Small intestine (tissue), 7 donors: ENCODE results near the gene CLTA. TPM values are rescaled to one million over a fixed set of nuclear protein-coding genes. Genes with fewer than 3 reads are reported as not detected.

Source experiments
- DNase-seq, 2 donors: peaks; one replicate each; pipeline versions ENCODE4 v3.0.0 to v3.0.0-alpha.2; 2013
- FAIRE-seq: peaks from 2 replicates; lab custom pipeline; 2012; peaks lifted over from hg19 to GRCh38; lab: Jason Lieb, UNC
- H3K27ac ChIP-seq, 3 donors: one replicate each; pipeline ENCODE4 v1.5.1; 2013; ENCODE audit warnings: low read length in 2 of 3, mild to moderate bottlenecking in 2 of 3, control low read depth in 1 of 3, inconsistent platforms in 1 of 3, low read depth in 1 of 3, moderate library complexity in 1 of 3
- H3K27me3 ChIP-seq, 3 donors: one replicate each; pipeline ENCODE4 v1.6.1; 2013; ENCODE audit warnings: low read length in 3 of 3, inconsistent platforms in 1 of 3; ENCODE audit not compliant: control insufficient read depth in 3 of 3, insufficient read depth in 3 of 3
- H3K36me3 ChIP-seq, 3 donors: one replicate each; pipeline ENCODE4 v1.6.1; 2013; ENCODE audit warnings: low read length in 3 of 3, inconsistent platforms in 1 of 3, low read depth in 1 of 3, mild to moderate bottlenecking in 1 of 3, moderate library complexity in 1 of 3; ENCODE audit not compliant: control insufficient read depth in 3 of 3, insufficient read depth in 2 of 3
- H3K4me1 ChIP-seq, 3 donors: one replicate each; pipeline ENCODE4 v1.6.1; 2013; ENCODE audit warnings: low read length in 2 of 3, inconsistent platforms in 1 of 3, low read depth in 1 of 3, mild to moderate bottlenecking in 1 of 3, moderate library complexity in 1 of 3; ENCODE audit not compliant: control insufficient read depth in 3 of 3, insufficient read depth in 2 of 3
- H3K4me3 ChIP-seq, 3 donors: one replicate each; pipeline ENCODE4 v1.5.1; 2013; ENCODE audit warnings: low read length in 3 of 3, control low read depth in 1 of 3, inconsistent platforms in 1 of 3, low read depth in 1 of 3, mild to moderate bottlenecking in 1 of 3, moderate library complexity in 1 of 3
- H3K9me3 ChIP-seq, 2 donors: one replicate each; pipeline ENCODE4 v1.6.1; 2013; ENCODE audit warnings: low read depth in 1 of 2, low read length in 1 of 2; ENCODE audit not compliant: control insufficient read depth in 2 of 2, insufficient read depth in 1 of 2
- WGBS, 3 donors: extraction: QIAGEN DNeasy Blood & Tissue Kit; methylation state at CpG; one replicate each; pipeline ENCODE4 v1.1.7; 2013; 5-methylcytosine and 5-hydroxymethylcytosine counted together
- polyA plus RNA-seq, 4 donors: library from polyadenylated mRNA; stranded (reverse) in 3 of 4; unstranded in 1 of 4; fragments of 200-250 nt in 3 of 4; fragments of 120-200 nt in 1 of 4; gene quantifications; one replicate each; pipeline versions ENCODE4 v1.2.1 to v1.2.3, GENCODE V29; 2013
- donor health status: healthy with polysubstance abuse.
- donor health status: control.
- donor health status: control.
- donor health status: Bipolar disorder and iron deficiency.
- donor health status: healthy.

CLTA gene
- polyA plus RNA-seq, 4 donors = 176 to 279 (median 273) TPM

DNA sequence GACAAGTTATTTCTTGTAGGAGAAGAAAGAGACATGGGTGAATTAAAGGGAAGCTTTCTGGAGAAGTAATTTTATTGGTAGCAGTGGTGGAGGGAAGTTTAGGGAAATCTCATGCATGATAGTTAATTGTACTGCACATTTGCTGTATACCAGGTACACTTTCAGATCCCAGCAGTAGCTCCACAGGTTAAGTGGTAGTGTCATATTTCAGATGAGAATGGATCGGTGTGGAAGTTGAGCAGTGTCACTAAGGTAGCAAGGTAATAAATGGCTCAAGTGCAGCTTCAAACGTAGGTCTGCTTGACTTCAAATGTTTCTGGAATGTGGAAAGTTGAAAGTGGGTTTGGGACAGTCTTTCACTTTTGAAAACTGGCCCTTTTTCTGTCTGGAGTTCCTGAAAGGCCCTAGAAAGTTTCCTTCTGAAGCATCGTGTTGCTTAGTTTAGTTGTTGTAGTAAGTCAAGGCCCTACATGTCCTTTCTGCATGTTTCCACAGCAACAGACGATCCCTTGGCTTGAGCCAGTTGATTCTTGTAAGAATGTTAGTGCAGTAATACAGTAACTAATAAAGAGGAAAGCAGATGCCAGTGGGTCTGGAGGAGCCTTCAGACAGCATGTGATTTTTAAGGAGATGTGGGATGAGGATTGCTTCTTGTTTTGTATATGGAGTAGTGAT is 3.7 kb downstream of the CLTA start:
- FAIRE-seq (no peak), DNase-seq (no peak)
- Histone ChIP-seq H3K27me3 (no peaks in the 10 kb centered on the region), H3K9me3 (no peaks in the 10 kb centered on the region), H3K27ac (no peak overlapping the region), H3K4me3 (no peak overlapping the region), H3K4me1 (peaks cover 5 to 16% (median 12%) of the 10 kb centered on the region in 3 donors), H3K36me3 (peaks cover 0 to 27% (median 4%) of the 10 kb centered on the region in 3 donors)
- 37 to 50% (median 47%) methylated on average over 4 of the region's 4 CpGs for WGBS, 3 donors

DNA sequence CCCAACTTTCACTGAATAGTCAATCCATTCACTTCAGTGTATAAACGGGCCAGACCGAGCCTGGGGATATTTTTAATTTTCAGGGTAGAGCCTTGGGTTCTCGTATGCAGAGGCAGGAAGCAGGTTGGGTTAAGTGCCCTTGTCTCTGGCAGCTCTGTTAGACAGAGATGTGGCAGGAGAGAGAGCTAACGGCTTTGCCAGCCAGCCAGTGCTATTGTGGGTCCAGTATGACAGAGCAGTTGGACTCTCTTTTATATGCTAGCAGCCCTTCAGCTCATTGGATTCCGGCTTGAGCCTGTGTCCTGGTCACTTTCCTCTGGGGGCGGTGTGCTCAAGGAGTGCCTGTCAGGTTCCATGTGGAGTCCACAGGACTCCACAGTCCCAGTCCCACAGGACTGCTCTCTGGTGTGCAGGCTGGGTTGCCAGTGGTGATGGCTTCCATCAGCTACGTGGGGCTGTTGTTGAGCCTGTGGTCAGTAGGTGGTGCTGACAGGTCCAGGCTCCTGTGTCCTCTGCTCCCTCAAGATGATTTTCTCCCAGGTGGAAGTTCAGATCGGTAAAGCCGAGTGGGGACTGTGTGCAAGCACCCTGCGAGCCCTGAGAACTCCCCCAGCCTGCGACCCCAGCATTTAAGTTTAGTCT is 14.3 kb downstream of the CLTA start:
- FAIRE-seq (no peak), DNase-seq (peak in 1 of 2 donors; percentile 11)
- H3K36me3 ChIP-seq = peaks cover 31 to 65% (median 43%) of the 10 kb centered on the region in 3 donors
- no peaks in the 10 kb centered on the region for H3K4me1 ChIP-seq
- 87 to 93% (median 90%) methylated on average over 11 of the region's 11 CpGs for WGBS, 3 donors
- H3K4me3 ChIP-seq = no peak overlapping the region
- no peaks in the 10 kb centered on the region for H3K9me3 ChIP-seq
- H3K27me3 ChIP-seq = no peaks in the 10 kb centered on the region
- no peak overlapping the region for H3K27ac ChIP-seq

DNA sequence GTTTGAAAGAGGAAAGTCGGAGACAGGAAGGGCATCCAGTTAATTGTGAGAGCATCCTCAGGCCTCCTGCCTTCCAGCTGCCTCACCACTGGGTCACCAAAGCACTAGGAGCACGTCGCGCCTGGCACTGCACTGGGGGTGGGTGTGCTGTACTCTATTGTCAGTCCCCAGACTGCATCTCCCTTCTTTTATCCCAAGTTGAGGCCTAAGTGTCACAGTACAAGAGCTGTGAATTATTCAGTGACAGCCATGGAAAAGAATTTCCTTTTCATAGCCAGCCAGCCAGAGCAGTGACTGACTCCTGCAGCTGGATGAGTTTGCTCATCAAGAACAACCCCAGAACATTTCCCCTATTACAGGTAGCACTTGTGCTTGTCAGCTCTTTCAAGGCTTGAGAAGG is 16.3 kb downstream of the CLTA start:
- H3K27ac ChIP-seq = no peak overlapping the region
- no peaks in the 10 kb centered on the region for H3K9me3 ChIP-seq
- FAIRE-seq = no peak
- no peaks in the 10 kb centered on the region for H3K4me1 ChIP-seq
- DNase-seq = no peak
- 89 to 93% (median 91%) methylated on average over 4 of the region's 4 CpGs for WGBS, 3 donors
- H3K27me3 ChIP-seq = no peaks in the 10 kb centered on the region
- peaks cover 23 to 75% (median 56%) of the 10 kb centered on the region in 3 donors for H3K36me3 ChIP-seq
- H3K4me3 ChIP-seq = no peak overlapping the region

DNA sequence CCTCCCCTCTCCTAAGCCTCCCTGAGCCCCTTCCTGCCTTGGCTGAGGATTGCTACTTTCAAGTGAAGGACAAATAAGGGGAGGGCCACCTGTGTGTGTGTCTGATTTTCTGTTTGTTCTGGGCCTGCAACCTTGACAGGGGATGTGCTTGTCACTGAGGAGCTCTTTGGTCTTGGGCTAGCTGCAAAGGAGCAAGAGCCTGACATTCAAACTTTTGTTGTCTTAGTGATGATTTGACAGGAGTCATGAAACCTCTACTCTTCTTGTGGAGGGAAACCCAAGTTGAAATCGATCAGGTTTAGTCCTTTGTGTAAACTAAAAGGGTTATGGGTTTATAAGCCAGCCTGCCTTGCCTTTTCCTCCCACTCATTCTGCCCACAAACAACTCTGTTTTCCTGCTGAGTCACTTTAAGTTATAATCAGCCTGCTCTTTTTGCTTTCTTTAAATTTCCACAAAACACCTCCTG is 16.9 kb downstream of the CLTA start:
- Histone ChIP-seq H3K27me3 (no peaks in the 10 kb centered on the region), H3K4me1 (no peaks in the 10 kb centered on the region), H3K36me3 (peaks cover 18 to 80% (median 52%) of the 10 kb centered on the region in 3 donors), H3K9me3 (no peaks in the 10 kb centered on the region), H3K4me3 (no peak overlapping the region), H3K27ac (no peak overlapping the region)
- FAIRE-seq = no peak
- DNase-seq = no peak
- WGBS, 3 donors = 39 to 48% (median 44%) methylated on average over 1 of the region's 1 CpG

DNA sequence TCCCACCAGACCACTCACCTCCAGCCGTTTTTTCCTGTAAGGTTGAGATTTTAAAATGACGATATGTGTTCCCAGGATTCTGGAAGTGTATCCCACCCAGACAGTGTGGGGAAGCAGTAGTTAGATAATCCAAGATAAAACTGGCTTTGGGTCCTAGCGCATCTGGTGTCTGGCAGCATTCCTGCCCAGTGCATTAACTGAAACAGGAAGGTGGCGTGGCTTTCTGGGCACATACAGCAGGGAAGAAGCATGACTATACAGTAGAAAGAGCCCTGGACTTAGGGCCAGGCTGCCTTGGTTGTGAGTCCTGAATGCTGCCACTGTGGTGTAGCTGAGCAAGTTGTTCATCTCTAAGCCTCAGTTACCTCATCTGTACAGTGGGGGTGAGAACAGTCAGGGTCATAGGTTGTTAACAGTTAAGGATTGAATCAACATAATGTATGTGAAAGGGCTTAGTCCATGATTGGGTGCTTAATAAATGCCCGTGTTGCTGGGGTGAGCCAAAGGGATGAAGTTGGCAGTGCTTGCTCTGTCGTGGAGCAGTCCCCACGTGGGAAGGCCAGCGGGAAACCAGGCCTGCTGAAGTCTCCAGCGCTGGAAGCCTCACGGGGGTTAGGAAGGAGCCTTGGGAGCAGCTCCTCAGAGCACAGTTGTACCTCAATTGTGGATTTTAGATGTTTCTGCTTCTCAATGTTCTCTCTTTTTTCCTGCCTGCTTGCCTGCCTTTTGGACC is 18.0 kb downstream of the CLTA start:
- Histone ChIP-seq H3K36me3 (peaks cover 11 to 81% (median 51%) of the 10 kb centered on the region in 3 donors), H3K9me3 (no peaks in the 10 kb centered on the region), H3K27me3 (no peaks in the 10 kb centered on the region), H3K27ac (no peak overlapping the region), H3K4me1 (no peaks in the 10 kb centered on the region), H3K4me3 (no peak overlapping the region)
- WGBS, 3 donors = 75 to 81% (median 77%) methylated on average over 10 of the region's 10 CpGs
- DNase-seq = no peak
- FAIRE-seq = no peak

DNA sequence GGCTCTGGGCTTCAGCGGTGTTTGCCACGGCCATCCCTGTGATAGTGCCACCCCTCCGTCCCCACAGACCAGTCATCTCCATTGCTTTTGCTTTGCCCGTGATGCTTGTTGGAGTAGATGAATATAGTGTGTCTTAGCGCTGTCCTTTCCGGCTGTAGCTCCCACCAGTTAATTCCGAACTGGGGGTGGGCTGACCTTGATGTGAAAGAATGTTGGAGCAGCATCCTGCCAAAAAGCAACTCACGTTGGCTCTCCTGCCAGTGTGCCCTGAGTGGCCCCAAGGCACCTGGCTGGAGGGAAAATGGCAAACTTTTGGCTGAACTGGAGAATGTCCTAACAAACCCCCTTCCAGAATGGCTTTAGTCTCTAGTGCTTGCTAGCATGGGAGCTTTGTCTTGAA is 20.0 kb downstream of the CLTA start:
- no peaks in the 10 kb centered on the region for H3K9me3 ChIP-seq
- no peak overlapping the region for H3K27ac ChIP-seq
- peaks cover 5 to 74% (median 37%) of the 10 kb centered on the region in 3 donors for H3K36me3 ChIP-seq
- WGBS, 3 donors = 86 to 91% (median 90%) methylated on average over 8 of the region's 8 CpGs
- H3K27me3 ChIP-seq = no peaks in the 10 kb centered on the region
- H3K4me1 ChIP-seq = no peaks in the 10 kb centered on the region
- no peak for DNase-seq
- FAIRE-seq = no peak
- H3K4me3 ChIP-seq = no peak overlapping the region

DNA sequence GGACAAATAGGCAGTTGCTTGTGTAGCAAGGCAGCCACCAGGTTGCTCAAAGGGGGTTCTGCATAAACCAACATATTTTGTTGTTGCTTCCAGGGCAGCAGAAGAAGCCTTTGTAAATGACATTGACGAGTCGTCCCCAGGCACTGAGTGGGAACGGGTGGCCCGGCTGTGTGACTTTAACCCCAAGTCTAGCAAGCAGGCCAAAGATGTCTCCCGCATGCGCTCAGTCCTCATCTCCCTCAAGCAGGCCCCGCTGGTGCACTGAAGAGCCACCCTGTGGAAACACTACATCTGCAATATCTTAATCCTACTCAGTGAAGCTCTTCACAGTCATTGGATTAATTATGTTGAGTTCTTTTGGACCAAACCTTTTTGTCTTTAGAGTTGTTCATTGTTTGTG is 20.8 kb downstream of the CLTA start:
- WGBS, 3 donors = 77 to 83% (median 79%) methylated on average over 7 of the region's 7 CpGs
- no peaks in the 10 kb centered on the region for H3K27me3 ChIP-seq
- no peaks in the 10 kb centered on the region for H3K9me3 ChIP-seq
- DNase-seq = no peak
- peaks cover 5 to 67% (median 35%) of the 10 kb centered on the region in 3 donors for H3K36me3 ChIP-seq
- H3K4me3 ChIP-seq = no peak overlapping the region
- no peaks in the 10 kb centered on the region for H3K4me1 ChIP-seq
- no peak for FAIRE-seq
- no peak overlapping the region for H3K27ac ChIP-seq

DNA sequence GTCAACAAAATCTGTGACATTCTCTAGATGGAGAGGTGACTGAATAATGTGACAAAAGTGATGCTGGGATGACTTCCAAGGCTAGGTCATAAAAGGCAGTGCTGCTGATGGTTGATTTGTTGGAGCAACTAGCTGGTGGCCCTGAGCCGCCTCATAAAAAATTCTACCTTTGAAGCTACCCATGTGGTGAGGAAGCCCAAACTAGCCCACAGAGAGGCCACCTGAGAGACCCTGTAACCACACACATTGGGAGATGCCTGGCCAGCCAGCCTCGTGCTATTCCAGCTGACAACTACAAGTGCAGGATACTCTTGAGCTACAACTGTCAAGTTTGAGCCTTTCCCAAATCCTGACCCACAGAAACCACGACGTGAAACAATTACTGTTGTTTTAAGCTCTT is 22.7 kb downstream of the CLTA start:
- no peak overlapping the region for H3K4me3 ChIP-seq
- no peaks in the 10 kb centered on the region for H3K27me3 ChIP-seq
- H3K27ac ChIP-seq = no peak overlapping the region
- peaks cover 9 to 64% (median 29%) of the 10 kb centered on the region in 3 donors for H3K36me3 ChIP-seq
- WGBS, 3 donors = 85 to 94% (median 88%) methylated on average over 4 of the region's 4 CpGs
- DNase-seq (no peak), FAIRE-seq (no peak)
- H3K4me1 ChIP-seq = no peaks in the 10 kb centered on the region
- no peaks in the 10 kb centered on the region for H3K9me3 ChIP-seq
